ENCODE data around the gene APOA1.

DNA sequence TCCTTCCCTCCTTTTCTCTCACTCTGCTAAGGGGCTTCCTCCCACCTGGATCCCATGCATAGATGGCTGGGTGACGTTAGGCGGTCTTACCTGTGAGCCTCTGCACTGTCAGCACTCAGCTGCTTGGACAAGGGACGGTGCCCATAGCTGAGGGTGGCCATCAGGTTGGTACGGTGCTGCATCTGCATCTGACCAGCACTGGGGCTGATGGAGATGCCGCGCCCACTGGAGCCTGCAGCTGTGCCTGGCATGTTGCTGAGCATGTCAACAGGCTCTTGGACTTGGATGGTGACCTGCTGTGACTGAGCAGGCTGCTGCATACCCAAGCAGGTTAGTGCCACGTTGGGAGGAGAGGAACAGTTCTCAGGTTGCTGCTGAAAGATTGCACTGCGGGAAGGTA lies 21.8 kb upstream of the APOA1 start:
- TF ChIP-seq POLR2A (IDR thresholded peaks at IDR 0.05; ENCODE audit: low read length): no peak
- TF ChIP-seq GATA1 (IDR thresholded peaks at IDR 0.05; ENCODE audit: low read depth, low read length): no peak
